ENCODE results near the gene CLEC3A.
"Not testable (repeated sequence)": the region's sequence is repeated elsewhere in the genome, so short reads cannot be mapped to it uniquely, and the experiment has no call there.

The CLEC3A gene, protein sequence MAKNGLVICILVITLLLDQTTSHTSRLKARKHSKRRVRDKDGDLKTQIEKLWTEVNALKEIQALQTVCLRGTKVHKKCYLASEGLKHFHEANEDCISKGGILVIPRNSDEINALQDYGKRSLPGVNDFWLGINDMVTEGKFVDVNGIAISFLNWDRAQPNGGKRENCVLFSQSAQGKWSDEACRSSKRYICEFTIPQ

GRCh38 chr16:78022347-78023060 lies at the start of gene CLEC3A:
CLEC3A (plus strand) TSS chr16:78022548; CDS start chr16:78022627, 79 bp downstream.
- in situ Hi-C loops (cut with MboI; ENCODE audit: low sequenced_read_pairs), result no loop called here

DNA sequence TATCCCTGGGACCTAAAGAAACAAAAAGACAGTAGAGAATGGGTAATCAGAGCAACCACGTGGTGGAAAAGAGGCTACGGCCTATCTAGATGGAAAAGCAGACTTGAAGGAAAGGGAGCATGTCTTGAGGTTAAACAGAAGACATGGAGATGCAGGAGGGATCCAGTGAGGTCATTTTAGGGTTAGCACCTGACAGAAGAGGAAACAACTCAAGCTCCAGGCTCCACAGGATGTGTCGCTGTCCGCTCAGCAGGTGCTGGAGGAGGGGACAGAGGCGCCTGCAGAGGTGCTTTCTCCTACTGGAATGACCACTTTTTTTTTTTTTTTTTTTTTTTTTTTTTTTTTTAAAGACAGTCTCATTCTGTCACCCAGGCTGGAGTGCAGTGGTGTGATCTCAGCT lies 47.5 kb upstream of the CLEC3A start:
- in situ Hi-C loops (cut with MboI; ENCODE audit: low sequenced_read_pairs), result loop anchor here (5.0 to 25.0 kb wide), 2 partner anchors 298 to 738 kb away; no protein-coding TSS in a partner anchor

DNA sequence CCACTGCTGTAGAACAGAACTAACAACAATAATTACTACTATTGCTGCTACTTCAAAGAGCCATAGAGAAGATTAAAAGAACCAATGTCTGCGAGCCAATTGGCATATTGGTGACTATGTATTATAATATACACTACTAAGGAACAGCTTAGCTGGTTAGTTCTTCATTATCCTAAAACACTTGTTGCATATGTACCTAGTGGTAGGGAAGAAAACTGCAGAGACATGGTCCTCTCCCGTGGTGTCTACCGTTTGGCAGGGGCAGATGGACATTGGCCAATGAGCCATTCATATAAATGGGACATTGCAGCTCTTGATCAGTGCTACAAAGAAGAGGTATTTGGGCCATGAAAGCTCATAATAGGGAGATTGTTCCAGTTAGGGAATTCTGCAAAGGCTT lies 46.4 kb upstream of the CLEC3A start:
- in situ Hi-C loops (cut with MboI; ENCODE audit: low sequenced_read_pairs), result no loop called here

- in situ Hi-C loops (cut with MboI; ENCODE audit: low sequenced_read_pairs), result no loop called here
Observed at GRCh38 chr16:77977339-77977738, 45.0 kb upstream of the CLEC3A start.

DNA sequence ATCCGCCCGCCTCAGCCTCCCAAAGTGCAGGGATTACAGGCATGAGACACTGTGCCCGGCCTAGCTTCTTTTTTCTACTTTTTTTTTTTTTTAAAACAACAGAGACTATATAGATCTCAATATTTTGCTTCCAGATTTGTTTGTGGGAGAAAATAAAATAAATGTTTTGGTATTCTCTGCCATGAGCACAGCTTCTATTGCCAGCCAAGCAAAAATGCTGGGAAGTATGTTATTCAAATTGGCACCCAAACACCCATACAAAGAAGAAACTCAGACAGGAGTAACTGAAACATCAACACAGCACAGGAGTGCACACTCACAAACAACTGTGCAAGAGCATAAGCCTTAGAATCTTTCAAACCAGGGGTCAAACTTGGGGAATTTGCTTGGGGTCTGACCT lies 37.2 kb upstream of the CLEC3A start:
- in situ Hi-C loops (cut with MboI; ENCODE audit: low sequenced_read_pairs), result no loop called here

GRCh38 chr16:77986011-77986740 lies 36.2 kb upstream of the CLEC3A start:
- in situ Hi-C loops (cut with MboI; ENCODE audit: low sequenced_read_pairs), result no loop called here

DNA sequence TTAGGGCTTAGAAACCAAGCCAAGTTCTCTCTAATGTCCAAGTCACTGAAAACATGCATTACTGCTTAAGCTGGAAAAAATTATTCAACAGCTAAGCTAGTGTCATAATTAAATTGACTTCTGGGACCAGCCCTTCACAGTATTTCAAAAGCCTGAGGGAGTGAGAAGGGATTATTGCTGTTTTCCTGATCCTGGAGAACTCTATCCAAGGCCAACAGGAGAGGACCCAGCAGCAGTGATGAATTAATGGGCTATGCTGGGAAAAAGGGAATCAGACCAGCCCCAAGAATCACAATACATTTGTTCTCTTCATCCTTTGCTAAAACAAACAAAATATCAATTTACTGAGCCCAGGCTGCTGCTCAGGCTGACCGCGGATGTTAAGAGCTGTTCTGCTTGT lies 34.5 kb upstream of the CLEC3A start:
- in situ Hi-C loops (cut with MboI; ENCODE audit: low sequenced_read_pairs), result no loop called here

DNA sequence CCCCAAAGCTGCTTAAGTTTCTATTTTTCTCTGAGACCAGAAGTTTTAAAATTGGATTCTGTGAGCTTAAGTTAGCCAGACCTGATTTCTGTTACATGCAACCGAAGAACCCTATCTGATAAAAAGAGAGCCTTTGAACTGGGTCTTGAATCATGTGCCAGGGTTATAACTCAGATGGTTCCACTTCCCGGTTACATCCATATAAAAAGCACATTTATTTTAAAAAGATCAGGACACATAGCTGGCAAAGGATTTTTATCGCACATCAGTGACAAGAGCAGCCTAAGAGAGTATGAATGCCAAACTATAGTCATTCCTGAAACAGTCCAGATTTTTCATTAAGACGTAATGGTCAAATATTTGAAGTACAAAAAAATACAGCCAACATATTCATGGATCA lies 32.5 kb upstream of the CLEC3A start:
- in situ Hi-C loops (cut with MboI; ENCODE audit: low sequenced_read_pairs), result no loop called here

- in situ Hi-C loops (cut with MboI; ENCODE audit: low sequenced_read_pairs), result no loop called here
Observed at GRCh38 chr16:77991701-77992100, 30.6 kb upstream of the CLEC3A start.

- in situ Hi-C loops (cut with MboI; ENCODE audit: low sequenced_read_pairs), result not testable (repeated sequence)
Observed at GRCh38 chr16:77992381-77992780, 30.0 kb upstream of the CLEC3A start.

DNA sequence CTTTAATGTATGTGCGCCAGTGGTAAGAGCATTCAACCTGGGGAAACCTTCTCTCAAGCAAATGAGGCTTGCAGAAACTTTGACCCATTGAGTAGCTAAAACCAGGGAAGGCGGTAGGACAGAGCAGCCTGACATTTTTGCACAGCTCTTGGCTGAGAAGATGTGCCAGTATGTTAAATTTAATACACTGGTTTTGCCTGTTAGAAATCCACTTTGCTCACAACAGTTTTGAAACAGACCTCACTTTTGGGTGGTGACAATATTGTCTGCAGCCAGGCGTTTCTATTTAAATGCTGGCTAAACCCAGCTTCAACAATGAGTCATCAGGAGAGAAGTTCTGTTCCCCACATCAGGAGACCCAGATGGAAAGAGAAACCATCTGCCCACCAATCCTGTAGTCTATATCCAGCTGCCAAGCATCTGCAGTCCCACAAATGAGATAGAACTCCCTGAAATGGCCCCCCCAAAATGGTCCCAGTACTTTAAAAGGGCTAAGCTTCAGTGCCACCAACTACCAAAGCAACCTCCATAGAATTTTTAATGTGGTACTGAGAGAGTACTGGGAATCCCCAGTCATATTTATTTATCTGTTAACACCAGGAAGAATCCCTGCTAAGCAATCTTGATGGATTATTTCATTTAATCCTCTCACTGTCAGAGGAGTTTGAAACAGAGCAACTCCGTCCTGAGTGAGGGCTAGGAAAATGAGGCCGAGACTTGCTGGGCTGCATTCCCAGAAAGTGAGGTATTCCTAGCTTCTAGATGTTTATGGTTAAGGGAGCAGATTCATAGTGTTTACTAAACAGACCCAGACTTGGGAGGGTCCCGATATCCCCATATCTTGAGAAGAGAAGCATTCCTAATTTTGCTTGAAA lies 29.0 kb upstream of the CLEC3A start:
- in situ Hi-C loops (cut with MboI; ENCODE audit: low sequenced_read_pairs), result no loop called here

GRCh38 chr16:77995843-77996455 lies 26.4 kb upstream of the CLEC3A start:
- in situ Hi-C loops (cut with MboI; ENCODE audit: low sequenced_read_pairs), result no loop called here

DNA sequence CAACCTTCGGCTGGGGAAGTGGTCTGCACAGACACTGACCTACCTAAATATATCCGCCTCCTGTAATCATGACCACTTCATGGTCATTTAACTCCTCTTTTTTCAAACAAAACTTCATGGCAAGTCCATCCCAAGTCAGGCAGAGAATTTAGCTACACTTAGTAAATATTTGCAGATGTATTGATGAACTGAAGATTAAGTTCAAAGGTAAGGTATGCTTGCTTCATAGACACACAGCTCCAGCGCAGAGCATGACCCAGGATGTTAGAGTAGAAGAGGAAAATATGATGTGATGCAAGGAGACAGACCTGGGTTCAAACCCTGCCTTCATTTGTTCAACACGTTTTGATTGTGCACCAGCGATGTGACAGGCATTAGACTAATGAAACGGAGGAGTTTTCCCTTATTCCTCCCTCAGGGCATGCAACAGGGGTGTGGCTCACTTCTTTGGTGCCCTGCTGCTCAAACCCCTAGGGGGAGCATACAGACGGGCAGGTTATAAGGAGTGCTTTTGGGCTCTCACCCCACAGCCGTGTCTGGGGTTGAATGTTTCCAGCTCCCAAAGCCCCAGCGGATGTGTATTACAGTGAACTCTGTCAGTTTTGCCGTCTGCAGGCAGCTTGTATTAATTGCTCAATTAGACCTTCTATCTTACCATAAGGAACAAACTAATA lies 23.9 kb upstream of the CLEC3A start:
- in situ Hi-C loops (cut with MboI; ENCODE audit: low sequenced_read_pairs), result no loop called here

- in situ Hi-C loops (cut with MboI; ENCODE audit: low sequenced_read_pairs), result no loop called here
Observed at GRCh38 chr16:78001451-78002025, 20.8 kb upstream of the CLEC3A start.

- in situ Hi-C loops (cut with MboI; ENCODE audit: low sequenced_read_pairs), result no loop called here
Observed at GRCh38 chr16:78002915-78003538, 19.3 kb upstream of the CLEC3A start.

DNA sequence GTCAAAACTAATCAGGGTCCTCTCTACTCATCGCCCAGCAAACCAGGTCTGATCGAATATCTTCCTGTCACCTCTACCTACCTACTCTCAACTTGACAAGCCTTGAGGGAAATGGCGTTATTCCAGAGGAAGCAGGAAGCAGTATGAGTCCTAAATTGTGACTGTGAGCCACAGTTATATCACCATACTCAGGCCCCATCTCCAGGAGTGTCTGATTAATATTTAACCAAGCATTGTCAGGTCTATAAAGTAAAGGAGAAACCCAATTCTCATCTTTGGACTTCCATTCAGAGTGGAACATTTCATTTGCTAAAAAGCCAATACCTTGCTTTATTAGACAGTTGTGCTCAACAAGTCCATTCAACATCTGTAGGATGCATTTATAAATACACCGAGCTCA lies 17.8 kb upstream of the CLEC3A start:
- in situ Hi-C loops (cut with MboI; ENCODE audit: low sequenced_read_pairs), result no loop called here

GRCh38 chr16:78005881-78006280 lies 16.5 kb upstream of the CLEC3A start:
- in situ Hi-C loops (cut with MboI; ENCODE audit: low sequenced_read_pairs), result no loop called here

DNA sequence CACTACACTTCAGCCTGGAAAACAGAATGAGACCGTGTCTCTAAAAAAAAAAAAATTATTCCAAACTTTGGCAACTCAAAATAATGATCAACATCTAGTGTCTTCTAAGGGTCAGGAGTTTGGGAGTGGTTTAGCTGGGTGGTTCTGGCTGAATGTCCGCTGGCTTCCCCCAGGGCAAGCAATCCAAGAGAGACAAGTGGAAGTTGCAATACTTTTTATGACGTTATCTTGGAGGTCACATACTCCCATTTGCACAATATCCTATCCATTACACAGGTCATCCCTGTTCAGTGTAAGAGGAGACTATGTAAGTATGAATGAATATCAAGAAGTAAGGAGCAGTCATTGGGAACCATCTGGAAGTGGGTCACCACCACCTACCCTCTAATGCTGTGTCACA lies 15.2 kb upstream of the CLEC3A start:
- in situ Hi-C loops (cut with MboI; ENCODE audit: low sequenced_read_pairs), result no loop called here

GRCh38 chr16:78024159-78024558 lies 1.8 kb downstream of the CLEC3A start:
- in situ Hi-C loops (cut with MboI; ENCODE audit: low sequenced_read_pairs), result no loop called here
